NCI-H345 treated with DMSO at 0.1 percent for 48 hours (cell line): Measurements from ENCODE around the gene TLL2.

Experiments
- DNase-seq: peaks from one replicate; lab custom pipeline; 2025; ENCODE audit not compliant: unreplicated experiment; lab: John Stamatoyannopoulos, UW

TLL2 gene

DNA sequence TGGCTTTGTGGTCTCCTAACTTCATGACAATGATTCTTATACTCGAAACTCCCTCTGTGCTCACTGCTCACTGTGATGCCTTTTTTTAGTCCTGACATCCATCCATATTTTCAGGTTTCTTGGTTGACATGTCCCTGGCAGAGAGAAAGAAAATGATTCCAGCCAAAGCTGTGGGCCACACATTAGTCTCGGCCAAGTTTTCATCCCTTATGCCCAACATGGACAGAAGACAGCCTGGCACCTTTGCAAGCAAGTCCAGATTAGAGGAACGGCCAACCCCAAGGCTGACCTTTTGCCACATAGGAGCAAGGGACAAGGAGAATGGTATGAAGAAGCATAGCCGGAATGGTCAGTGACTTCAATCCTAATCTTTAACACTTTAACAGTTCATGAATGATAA lies 146.3 kb downstream of the TLL2 start:
- no peak for DNase-seq

DNA sequence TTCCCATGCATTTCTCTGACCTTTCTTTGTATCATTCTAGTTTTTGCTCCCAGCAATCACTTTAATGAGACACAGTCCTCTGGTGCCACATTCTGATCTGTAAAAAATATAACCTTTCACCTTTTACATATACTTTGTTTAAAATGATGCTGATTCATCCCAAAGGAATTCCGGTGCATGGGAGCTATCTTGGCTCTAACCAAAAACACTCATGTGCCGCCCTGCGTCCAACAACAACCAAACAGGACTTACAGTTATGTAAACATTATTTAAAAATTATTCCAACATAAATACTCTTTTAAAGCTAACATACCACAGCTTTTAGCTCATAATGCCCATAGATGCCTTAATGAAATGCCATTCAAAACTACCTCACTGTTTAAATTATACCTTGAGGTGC lies 147.2 kb downstream of the TLL2 start:
- DNase-seq = no peak

DNA sequence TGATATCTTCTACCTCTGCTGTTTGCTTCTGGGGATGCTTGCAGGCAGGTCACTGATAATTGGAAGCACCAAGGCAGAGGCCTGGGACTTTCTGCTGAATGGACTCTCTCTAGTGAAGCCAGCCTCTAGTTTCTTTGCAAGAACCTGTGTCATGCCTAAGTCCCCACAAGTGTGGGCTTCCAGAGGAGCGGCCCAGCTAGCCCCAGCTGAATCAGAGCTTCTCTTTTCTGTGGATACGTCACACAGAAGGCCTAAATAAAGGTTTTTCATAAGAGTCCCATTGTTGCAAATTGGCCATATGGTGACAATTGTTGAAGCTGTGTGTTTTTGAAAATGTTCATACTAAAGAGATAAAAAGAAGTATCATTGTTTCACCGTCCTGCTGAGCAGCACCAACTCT lies 148.2 kb downstream of the TLL2 start:
- DNase-seq = no peak

DNA sequence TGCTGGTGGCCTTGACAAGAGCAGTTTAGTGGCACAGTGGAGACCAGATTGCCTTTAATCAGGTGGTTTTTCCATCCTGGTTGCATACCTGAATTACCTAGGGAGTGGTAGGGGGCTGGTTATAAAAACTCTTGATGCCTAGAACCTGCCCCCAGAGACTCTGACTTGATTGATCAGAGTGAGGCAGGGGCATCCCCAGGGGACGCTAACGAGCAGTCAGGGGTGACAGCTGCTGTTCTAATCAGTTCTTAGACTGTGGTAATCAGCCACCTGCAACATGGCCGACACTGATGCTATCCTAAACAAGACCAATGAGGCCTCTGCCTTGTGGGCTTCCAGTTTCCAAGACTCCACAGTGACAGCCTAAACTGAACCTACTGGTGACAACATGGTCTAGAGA lies 153.0 kb downstream of the TLL2 start:
- no peak for DNase-seq

DNA sequence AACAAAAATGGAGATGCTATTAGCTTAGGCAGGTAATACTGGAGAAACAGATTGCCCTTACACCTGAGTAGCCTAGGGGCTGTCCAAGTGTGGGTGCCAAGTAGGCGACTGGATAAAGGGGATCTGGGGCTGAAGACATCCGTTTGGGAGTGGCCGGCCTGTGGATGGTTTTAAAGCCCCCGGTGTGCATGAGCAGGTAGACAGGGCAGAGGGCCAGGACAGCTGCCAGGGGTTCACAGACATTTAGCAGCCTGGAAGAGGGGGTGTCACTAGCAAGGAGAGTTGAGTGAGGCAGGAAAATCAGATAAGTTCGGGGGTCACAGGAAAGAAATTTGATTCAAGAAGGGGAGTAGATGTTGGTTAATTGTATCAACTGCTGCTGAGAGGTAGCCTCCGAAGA lies 153.4 kb downstream of the TLL2 start:
- no peak for DNase-seq

DNA sequence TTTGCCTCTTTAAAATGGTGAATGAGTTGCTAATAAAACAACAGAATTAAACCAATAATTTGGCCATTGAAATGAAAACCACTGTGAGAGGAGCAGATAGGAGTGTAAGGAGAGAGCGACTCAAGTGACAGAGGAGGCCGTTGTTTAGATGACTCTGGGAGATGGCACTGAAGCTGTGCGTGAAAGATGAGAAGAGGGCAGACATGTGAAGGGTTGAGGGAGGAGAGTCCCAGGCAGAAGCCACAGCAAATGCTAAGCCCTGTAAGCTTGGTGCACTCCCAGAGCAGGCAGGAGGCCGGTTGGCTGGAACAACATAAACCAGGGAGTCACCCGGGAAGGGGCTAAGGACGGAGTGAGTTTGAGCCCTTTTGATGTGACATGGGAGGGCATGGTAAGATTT lies 154.1 kb downstream of the TLL2 start:
- no peak for DNase-seq

DNA sequence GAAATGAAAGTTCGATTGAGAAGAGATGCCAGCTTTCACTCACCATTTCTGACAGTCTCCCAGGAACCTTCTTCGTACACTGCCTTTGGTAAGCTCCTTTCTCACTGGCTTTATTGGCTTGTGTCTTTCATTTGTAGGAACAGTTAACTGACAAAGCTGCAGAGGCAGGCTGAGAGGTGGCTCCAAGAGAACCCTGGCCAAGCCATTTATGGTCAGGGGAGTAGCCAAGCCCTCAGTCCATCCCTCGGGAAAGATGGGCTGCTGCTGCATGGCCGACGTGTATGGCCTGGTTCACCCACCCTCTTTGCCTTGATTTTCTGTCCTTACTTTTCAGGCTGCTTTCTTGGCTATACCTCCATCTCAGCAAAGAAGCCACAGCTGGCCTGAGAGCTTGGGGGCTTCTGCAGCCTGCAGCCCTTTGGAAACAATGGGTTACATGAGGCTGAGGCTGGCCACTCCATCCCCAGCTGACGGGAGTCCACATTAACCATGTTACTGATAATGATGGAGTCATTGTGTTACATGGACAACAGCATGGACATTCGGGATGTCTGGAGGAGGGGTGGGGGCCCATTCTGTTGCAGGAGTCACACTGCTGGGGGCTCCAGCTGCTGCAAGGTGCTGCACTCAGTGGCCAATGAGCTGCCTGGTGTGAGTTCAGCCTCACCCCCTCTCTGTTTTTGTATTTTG lies 154.7 kb downstream of the TLL2 start, which contains the start of gene OPALIN:
Gene OPALIN (minus strand): TSS at position 152 of the 690 bp plus-strand sequence. CDS start 106 bp downstream, at position 46.
- DNase-seq = no peak

DNA sequence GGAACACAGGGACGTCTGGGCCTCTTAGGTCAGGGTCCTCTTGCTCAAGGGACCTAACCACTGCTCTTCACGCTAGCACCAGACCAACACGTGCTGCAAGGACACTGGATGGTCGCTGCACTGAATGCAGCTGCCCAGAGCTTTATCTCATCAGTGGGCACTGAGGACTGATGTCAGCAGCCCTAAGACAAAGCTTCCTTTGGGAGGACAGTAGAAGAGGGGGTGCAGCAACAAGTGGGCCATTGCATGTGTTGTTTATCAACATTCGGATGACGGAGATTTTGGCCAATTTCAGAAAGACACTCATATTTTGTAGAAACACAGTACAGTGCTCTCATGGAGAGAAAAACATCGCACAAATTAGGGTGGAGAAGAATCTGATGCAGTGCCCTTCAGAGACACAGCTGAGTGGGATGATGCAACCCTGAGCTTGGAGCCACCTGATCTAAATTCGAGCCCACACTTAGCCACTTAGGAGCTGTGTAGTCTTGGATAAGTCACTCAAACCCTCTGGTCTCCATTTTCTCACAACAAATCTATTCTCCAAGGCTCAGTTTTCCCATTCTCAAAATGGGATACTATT lies 156.6 kb downstream of the TLL2 start:
- no peak for DNase-seq

DNA sequence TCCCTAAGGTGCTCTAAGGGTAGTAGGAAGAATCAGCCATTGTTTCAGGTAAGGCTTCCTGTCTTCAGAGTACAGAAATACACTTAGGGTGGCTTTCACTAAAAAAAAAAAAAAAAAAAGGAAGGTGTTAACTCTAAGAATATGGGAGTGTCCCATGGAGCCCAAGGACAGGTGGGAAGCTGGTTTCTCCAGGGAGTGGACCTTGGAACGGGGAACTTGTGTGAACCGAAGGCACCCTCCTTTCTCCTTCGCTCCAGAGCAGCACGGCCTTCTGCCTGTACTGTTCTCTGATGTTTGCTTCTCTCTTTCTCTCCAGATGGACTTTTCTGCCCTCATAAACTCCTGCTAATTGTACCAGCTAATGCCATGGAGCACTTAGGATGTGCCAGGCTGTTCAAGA lies 161.1 kb downstream of the TLL2 start:
- no peak for DNase-seq

DNA sequence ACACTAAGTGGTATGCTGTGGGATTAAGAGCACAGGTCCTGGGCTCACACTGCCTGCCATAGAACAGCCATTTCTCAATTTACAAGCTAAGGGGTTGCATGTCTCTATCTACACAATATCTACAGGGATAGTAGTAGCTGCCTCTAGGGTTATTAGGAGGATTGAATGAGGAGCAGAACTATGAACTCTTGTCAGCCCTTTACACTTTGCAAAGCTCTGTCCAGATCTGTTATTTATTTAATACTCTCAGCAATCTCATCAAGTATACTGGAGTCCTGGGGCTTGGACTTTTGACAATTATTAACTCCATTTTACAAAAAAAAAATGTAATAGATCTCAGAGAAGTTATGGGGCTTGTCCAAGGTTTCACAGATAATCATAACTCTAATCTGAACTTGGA lies 161.7 kb downstream of the TLL2 start:
- DNase-seq = no peak

DNA sequence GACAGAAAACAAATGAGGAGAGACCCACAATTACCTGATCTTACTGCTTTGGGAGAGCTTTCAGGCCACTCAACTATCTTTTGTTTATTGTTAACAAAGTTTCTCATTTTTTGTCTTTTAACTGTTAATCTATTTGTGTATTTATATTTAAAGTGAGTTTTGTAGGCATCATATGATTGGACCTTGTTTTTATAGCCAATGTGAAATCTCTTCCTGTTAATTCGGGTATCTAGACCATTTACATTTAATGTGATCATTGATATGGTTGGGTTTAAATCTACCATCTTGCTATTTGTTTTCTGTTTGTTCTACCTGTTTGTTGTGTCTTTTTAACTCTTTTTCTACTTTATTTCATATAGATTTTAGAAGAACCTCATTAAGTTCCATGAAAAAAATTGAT lies 167.4 kb downstream of the TLL2 start:
- DNase-seq = no peak

DNA sequence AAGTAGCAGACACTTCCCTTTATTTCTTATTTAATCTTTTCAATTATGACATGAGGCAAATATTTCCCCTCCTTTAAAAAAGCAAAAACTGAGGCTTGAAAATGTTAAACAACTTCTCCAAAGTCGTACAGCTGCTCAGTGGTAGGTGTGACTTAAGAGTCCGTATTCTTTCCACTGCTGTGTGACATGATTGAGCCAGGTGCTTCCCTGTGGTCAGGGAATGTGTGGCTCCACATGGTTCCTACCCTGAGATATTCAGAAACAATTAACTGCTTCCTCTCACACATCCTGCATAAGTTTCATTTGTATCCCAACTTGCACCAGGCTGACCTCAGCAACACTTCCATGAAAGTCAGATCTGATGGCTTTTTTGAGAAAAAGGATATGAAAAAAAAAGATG lies 168.5 kb downstream of the TLL2 start:
- no peak for DNase-seq

DNA sequence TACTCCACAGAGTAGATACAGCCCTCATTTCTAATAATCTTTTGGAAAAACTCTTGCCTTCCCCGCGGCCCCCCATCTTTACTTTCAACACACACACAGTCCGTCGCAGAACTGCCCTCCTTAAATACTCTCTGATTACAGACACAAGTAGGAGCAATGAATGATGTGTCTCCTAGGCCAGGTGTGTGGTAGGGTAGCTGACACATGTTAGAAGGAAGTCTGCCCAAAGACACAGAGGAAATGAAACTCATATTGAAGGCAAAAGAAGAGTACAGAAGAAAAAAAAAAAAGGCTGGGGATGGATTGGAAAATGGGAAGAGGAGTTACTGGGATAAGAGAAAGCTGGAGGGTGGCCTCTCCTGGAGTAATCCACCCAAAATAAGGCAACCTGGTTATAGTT lies 169.5 kb downstream of the TLL2 start:
- no peak for DNase-seq

DNA sequence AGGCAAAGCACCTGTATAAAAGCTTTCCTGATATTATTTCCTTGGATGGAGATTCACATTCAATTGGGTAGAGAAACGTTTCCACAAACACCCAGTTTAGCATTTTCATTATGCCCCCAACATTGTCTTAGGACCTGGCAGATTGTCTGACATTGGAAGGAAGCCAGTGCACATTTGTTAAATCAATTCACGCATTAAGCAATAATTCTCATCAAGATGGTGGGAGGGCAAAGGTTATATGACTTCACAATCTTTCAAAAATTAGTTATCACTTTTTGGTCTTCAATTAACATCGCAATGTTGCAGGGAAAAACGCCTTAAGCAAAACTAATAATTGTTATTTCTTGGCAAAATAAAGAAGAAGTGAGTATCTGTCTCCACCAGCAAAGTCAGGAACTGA lies 171.3 kb downstream of the TLL2 start:
- DNase-seq = no peak

DNA sequence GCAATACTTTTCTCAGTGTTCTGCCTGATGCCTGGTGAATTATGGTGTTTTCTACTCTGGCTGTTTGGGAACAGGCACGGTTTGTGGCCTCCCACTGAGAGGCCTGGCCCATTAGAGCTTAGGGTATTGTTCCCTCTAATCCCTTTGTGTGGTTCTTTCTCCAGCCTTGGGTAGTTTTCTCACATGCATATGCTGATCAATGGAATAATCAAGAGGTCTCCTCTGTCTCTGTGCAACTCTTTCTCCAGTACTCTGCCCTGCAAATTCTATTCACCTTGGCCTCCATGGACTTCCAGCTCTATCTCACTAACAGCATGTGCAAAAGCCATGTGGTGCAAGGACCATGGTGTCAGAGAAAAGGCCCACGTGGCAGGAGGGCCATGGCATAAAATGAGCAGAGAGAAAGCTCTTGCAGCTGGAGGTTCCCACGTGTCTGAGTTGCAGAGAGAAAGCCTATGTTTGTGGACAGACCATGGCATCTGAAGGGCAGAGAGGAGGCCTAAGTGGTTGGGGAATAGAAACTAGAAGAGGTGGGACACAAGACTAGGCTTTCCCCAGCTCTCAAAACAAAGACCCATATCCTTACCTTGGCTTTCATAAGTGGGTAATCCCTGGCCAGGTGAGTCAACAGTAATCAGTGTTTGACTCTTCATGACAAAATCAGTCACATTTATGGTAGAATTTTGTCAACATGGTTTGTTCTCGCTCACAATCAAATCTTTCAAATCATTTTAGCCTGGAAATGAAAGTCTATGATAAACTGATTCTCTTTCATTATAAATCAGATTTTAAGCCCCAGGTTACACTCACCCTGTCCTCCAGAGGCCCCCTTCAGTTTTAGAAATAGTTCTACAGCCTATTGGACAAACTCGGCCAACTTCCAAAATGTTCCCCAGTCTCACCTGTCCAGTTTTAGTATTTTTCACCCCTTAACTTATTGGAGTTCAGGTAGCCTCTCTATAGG lies 172.2 kb downstream of the TLL2 start:
- no peak for DNase-seq

DNA sequence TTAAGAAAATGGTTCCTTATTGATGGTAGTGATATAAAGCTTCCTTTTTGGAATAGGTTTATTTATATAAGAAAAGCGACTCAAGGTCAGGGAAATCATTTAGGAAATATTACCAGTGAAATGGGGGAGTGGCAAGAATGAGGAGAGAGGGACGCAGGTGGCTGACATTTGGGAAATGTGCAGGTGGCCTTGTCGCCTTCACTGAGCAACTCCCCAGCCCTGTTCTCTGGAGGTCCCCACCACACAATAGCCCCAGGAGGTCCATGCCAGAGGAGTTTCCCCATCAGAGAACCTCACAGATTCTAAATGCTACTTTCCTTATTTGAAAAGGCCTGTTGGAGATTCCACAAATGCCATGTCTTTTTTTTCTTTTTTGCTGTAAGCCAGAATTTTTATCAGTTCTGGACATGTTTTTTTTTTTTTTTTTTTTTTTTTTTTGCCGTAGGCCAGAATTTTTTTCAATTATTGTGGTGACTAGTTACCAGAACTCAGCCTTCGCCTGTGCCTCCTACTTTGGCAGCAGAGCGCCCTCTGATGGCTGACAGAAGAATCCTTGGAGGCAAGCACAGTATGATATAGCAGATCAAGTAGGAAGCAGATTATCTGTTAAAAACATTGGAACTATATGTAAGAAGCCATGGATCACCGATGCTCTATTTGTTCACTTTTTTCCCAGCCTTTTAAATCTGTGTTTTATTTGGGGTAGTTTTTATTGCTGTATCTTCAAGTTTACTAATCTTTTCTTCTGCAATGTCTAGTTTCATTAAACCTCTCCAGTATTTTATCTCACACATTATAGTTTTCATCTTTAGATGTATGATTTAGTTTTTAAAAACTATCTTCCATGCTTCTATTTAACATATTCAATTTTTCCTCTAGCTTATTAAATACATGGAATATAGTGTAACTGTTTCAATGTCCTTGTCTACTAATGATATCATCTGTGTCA lies 173.5 kb downstream of the TLL2 start:
- DNase-seq = peak; percentile 10

DNA sequence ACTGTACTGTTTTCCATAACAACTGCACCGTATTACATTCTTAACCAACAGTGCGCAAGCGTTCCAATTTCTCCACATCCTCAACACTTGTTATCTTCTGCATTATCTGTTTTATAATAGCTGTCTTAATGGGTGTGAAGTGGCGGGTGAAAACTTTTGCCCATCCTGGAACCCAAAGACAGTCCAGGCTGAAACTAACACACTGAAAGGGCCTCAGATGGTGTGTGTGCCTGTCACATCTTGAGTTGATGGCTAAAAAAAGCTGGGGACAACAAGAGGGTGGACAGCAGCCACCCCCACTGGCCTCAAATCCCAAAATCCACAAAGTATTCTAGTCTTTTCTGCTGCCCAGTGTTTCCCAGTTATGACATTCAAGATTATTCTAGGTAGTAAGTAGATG lies 174.3 kb downstream of the TLL2 start:
- no peak for DNase-seq

DNA sequence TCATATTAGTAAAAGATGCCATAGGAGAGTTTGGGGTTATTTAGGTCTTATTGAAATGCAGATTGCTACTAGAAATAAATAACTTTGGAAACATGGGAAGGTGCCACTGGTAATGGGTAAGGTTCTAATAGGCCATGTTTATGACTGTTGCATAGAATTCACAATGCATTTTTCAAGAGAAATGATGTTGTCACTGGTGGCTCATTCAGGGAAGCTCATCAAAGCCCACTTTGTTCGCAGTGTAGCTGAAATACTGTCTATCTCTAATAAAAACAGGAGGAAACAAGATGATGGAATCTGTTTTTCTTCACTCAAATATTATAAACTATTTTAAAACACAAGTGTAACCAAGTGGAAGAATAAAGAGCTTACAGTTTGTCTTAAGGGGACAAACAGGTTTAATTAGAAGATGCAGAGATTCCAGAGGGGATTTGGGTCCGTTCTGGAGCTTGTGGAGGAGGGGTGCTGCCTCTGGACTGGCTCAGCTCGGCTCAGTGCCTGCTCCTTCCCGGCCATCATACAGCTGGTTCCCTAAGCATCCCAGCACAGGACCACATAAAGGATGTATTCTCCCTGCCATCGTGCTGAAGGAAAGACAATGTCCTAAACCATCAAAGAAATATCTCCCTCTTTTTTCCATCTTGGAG lies 175.3 kb downstream of the TLL2 start:
- DNase-seq = no peak

DNA sequence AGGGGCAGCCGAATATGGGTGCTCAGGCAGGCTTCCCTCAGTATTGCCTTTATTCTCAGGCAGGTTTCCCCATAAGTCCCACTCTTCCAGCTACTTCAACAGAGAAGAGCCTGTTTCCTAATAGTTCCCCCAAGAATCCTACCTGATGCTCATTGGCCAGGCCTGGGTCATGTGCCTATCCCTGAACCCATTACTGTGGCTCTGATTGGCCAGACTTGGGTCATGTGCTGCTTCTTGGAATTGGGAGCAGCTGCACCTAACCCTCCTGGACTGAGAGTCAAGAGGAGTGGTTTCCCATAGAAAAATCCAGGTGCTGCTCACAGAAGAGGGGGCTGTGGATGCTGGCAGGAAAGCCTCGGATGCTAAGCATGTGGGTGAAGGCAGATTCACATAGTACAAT lies 176.6 kb downstream of the TLL2 start:
- no peak for DNase-seq
